HG03342 (cell line): ENCODE data around the gene CXCL16.
"Not testable (repeated sequence)": the region's sequence is repeated elsewhere in the genome, so short reads cannot be mapped to it uniquely, and the experiment has no call there.

Experiments
- ATAC-seq: cut with Tn5 transposase; IDR thresholded peaks from one replicate; pipeline ENCODE4 v1.9.1; 2021; ENCODE audit warnings: mild to moderate bottlenecking, moderate library complexity; ENCODE audit not compliant: unreplicated experiment

CXCL16 gene

GRCh38 chr17:4722678-4723240 is 17.0 kb downstream of the CXCL16 start:
- ATAC-seq, result no peak

- ATAC-seq, result no peak
Measured at GRCh38 chr17:4721203-4722135, 18.3 kb downstream of the CXCL16 start.

- no peak for ATAC-seq
Measured at GRCh38 chr17:4720787-4721186, 18.9 kb downstream of the CXCL16 start.

- ATAC-seq, result no peak
Measured at GRCh38 chr17:4719684-4720221, 20.0 kb downstream of the CXCL16 start.

GRCh38 chr17:4719146-4719545 is 20.6 kb downstream of the CXCL16 start:
- no peak for ATAC-seq

GRCh38 chr17:4718276-4718675 is 21.5 kb downstream of the CXCL16 start:
- ATAC-seq, result no peak

- ATAC-seq, result no peak
Measured at GRCh38 chr17:4717791-4718190, 21.9 kb downstream of the CXCL16 start.

- no peak for ATAC-seq
Measured at GRCh38 chr17:4716081-4716480, 23.6 kb downstream of the CXCL16 start.

- no peak for ATAC-seq
Measured at GRCh38 chr17:4715063-4715744, 24.5 kb downstream of the CXCL16 start.

GRCh38 chr17:4714340-4715062 is 25.2 kb downstream of the CXCL16 start:
- not testable (repeated sequence) for ATAC-seq

GRCh38 chr17:4712526-4712925 is 27.2 kb downstream of the CXCL16 start:
- ATAC-seq, result no peak

GRCh38 chr17:4711661-4712181 is 28.0 kb downstream of the CXCL16 start:
- no peak for ATAC-seq

- ATAC-seq, result no peak
Measured at GRCh38 chr17:4710693-4711634, 28.8 kb downstream of the CXCL16 start.

GRCh38 chr17:4709794-4710692 is 29.7 kb downstream of the CXCL16 start, which contains the start of gene ARRB2:
TSS of gene ARRB2 (plus strand) at chr17:4710632. CDS start at chr17:4710722, 90 bp downstream.
- ATAC-seq, result peak; percentile 85

- no peak for ATAC-seq
Measured at GRCh38 chr17:4708436-4708835, 31.3 kb downstream of the CXCL16 start.

GRCh38 chr17:4706121-4706520 is 33.6 kb downstream of the CXCL16 start:
- ATAC-seq, result no peak

GRCh38 chr17:4704991-4705390 is 34.7 kb downstream of the CXCL16 start:
- ATAC-seq, result no peak

- not testable (repeated sequence) for ATAC-seq
Measured at GRCh38 chr17:4704574-4704907, 35.2 kb downstream of the CXCL16 start.

GRCh38 chr17:4703330-4703691 is 36.4 kb downstream of the CXCL16 start:
- ATAC-seq, result no peak
